ENCODE measurements around the gene TMTC4. TPM values are rescaled to one million over a fixed set of nuclear protein-coding genes. Genes with fewer than 3 reads are reported as not detected.
"Not testable (repeated sequence)": the region's sequence is repeated elsewhere in the genome, so short reads cannot be mapped to it uniquely, and the experiment has no call there.

Gene TMTC4
- total RNA-seq, 2 experiments from 2014 or later, result 8.0 to 9.3 TPM

GRCh38 chr13:100581030-100581429 lies 93.6 kb downstream of the TMTC4 start:
- Mint-ChIP-seq H3K4me3 (no peak overlapping the region), H3K27me3 (no peaks in the 10 kb centered on the region), H3K9me3 (no peaks in the 10 kb centered on the region), H3K36me3 (ENCODE audit: low read depth) (peaks cover 35% of the 10 kb centered on the region), H3K4me1 (ENCODE audit: low read depth) (peaks cover 41% of the 10 kb centered on the region), H3K27ac (no peak overlapping the region)
- Histone ChIP-seq H3K4me3 (ENCODE audit: low read length) (no peak overlapping the region), H3K4me1 (ENCODE audit: insufficient read depth, low read length) (peaks cover 18% of the 10 kb centered on the region), H3K36me3 (ENCODE audit: insufficient read depth, low read length) (peaks cover 5% of the 10 kb centered on the region), H3K27me3 (ENCODE audit: control insufficient read depth in 1 of 2, insufficient read depth in 2 of 2, low read length in 2 of 2) (no peaks in the 10 kb centered on the region), H3K9me3 (ENCODE audit: control insufficient read depth in 1 of 2, insufficient read depth in 1 of 2, low read length in 2 of 2) (no peaks in the 10 kb centered on the region), H3K27ac (ENCODE audit: low read depth in 1 of 2, low read length in 2 of 2) (no peak overlapping the region)
- POLR2A ChIA-PET, result no interaction called here
- DNase-seq, result no peak
- no peak for ATAC-seq (ENCODE audit: poor library complexity)
- CTCF ChIA-PET, result no interaction called here
- no peak for TF ChIP-seq CTCF (IDR thresholded peaks at IDR 0.05)
- intact Hi-C loops (cut with DNase I, micrococcal nuclease), result no loop called here

GRCh38 chr13:100580045-100580444 lies 94.5 kb downstream of the TMTC4 start:
- Mint-ChIP-seq H3K27me3 (no peaks in the 10 kb centered on the region), H3K4me1 (ENCODE audit: low read depth) (peaks cover 35% of the 10 kb centered on the region), H3K9me3 (no peaks in the 10 kb centered on the region), H3K27ac (no peak overlapping the region), H3K4me3 (no peak overlapping the region), H3K36me3 (ENCODE audit: low read depth) (peaks cover 35% of the 10 kb centered on the region)
- DNase-seq (no peak), ATAC-seq (ENCODE audit: poor library complexity) (no peak)
- no peaks in the 10 kb centered on the region for H3K9me3 ChIP-seq (ENCODE audit: control insufficient read depth in 1 of 2, insufficient read depth in 1 of 2, low read length in 2 of 2)
- H3K27ac ChIP-seq (ENCODE audit: low read depth in 1 of 2, low read length in 2 of 2), result no peak overlapping the region
- no peak overlapping the region for H3K4me3 ChIP-seq (ENCODE audit: low read length)
- H3K27me3 ChIP-seq (ENCODE audit: control insufficient read depth in 1 of 2, insufficient read depth in 2 of 2, low read length in 2 of 2), result no peaks in the 10 kb centered on the region
- ChIA-PET CTCF (no interaction called here), POLR2A (no interaction called here)
- peaks cover 5% of the 10 kb centered on the region for H3K36me3 ChIP-seq (ENCODE audit: insufficient read depth, low read length)
- H3K4me1 ChIP-seq (ENCODE audit: insufficient read depth, low read length), result peaks cover 10% of the 10 kb centered on the region
- intact Hi-C loops (cut with DNase I, micrococcal nuclease), result no loop called here
- no peak for TF ChIP-seq CTCF (IDR thresholded peaks at IDR 0.05)

GRCh38 chr13:100577239-100577638 lies 97.4 kb downstream of the TMTC4 start:
- DNase-seq; H3K27ac ChIP-seq (ENCODE audit: low read depth in 1 of 2, low read length in 2 of 2); H3K36me3 ChIP-seq (ENCODE audit: insufficient read depth, low read length); H3K27ac Mint-ChIP-seq; H3K9me3 ChIP-seq (ENCODE audit: control insufficient read depth in 1 of 2, insufficient read depth in 1 of 2, low read length in 2 of 2); H3K4me3 Mint-ChIP-seq; ATAC-seq (ENCODE audit: poor library complexity); H3K9me3 Mint-ChIP-seq; H3K27me3 ChIP-seq (ENCODE audit: control insufficient read depth in 1 of 2, insufficient read depth in 2 of 2, low read length in 2 of 2); H3K4me3 ChIP-seq (ENCODE audit: low read length); H3K27me3 Mint-ChIP-seq; POLR2A ChIA-PET; intact Hi-C loops (cut with DNase I, micrococcal nuclease); CTCF ChIA-PET: not testable (repeated sequence)
- peaks cover 34% of the 10 kb centered on the region for H3K36me3 Mint-ChIP-seq (ENCODE audit: low read depth)
- peaks cover 25% of the 10 kb centered on the region for H3K4me1 Mint-ChIP-seq (ENCODE audit: low read depth)
- peaks cover 11% of the 10 kb centered on the region for H3K4me1 ChIP-seq (ENCODE audit: insufficient read depth, low read length)

- Histone ChIP-seq H3K36me3 (ENCODE audit: insufficient read depth, low read length) (no peaks in the 10 kb centered on the region), H3K4me1 (ENCODE audit: insufficient read depth, low read length) (peaks cover 6% of the 10 kb centered on the region), H3K27ac (ENCODE audit: low read depth in 1 of 2, low read length in 2 of 2) (no peak overlapping the region), H3K9me3 (ENCODE audit: control insufficient read depth in 1 of 2, insufficient read depth in 1 of 2, low read length in 2 of 2) (no peaks in the 10 kb centered on the region), H3K4me3 (ENCODE audit: low read length) (no peak overlapping the region), H3K27me3 (ENCODE audit: control insufficient read depth in 1 of 2, insufficient read depth in 2 of 2, low read length in 2 of 2) (no peaks in the 10 kb centered on the region)
- peak; percentile 75 for TF ChIP-seq CTCF (IDR thresholded peaks at IDR 0.05)
- Mint-ChIP-seq H3K27ac (no peak overlapping the region), H3K4me1 (ENCODE audit: low read depth) (peaks cover 13% of the 10 kb centered on the region), H3K9me3 (no peaks in the 10 kb centered on the region), H3K27me3 (no peaks in the 10 kb centered on the region), H3K36me3 (ENCODE audit: low read depth) (peaks cover 8% of the 10 kb centered on the region), H3K4me3 (no peak overlapping the region)
- DNase-seq (peak; percentile 54 to 90 (median 71)), ATAC-seq (ENCODE audit: poor library complexity) (peak; percentile 81)
- intact Hi-C loops (cut with DNase I, micrococcal nuclease), result loop anchor here (1.0 to 5.0 kb wide), 5 partner anchors 15 to 554 kb away; partner anchors contain the start of gene GGACT (in 1 of the 2)
- POLR2A ChIA-PET, result interaction anchor here (0.9 to 2.5 kb wide), 7 partner anchors 12 to 102 kb away, joined by 3 to 15 read pairs (median 4); partner anchors contain the start of genes GGACT and TMTC4
- CTCF ChIA-PET, result interaction anchor here (0.6 to 3.7 kb wide), 12 partner anchors 10 to 917 kb away, joined by 3 to 57 read pairs (median 4); partner anchors contain the start of genes GGACT and TMTC4
These were observed 101.5 kb downstream of the TMTC4 start for GRCh38 chr13:100573121-100573520.
